Caki2 (cell line): ENCODE results near the gene RNF167. TPM values are rescaled to one million over a fixed set of nuclear protein-coding genes. Genes with fewer than 3 reads are reported as not detected.

ENCODE experiments used
- DNase-seq: peaks from one replicate; pipeline ENCODE4 v3.0.0-alpha.2; 2015; ENCODE audit warnings: low read depth
- in situ Hi-C: cut with HindIII; loops from 2 replicates; pipeline ENCODE4 v1.10.0; 2016; ENCODE audit warnings: low sequenced_read_pairs, low pct_unique_long_range_greater_than_20kb, mixed read lengths
- total RNA-seq: library from RNA; depleted of rRNA; stranded (reverse); fragments of >200 nt; shearing (Covaris generic); gene quantifications from 2 replicates; pipeline ENCODE4 v1.2.3, GENCODE V29; 2014; ENCODE audit warnings: low replicate concordance

RNF167 gene
- total RNA-seq, 1 experiment from 2014 or later: 57.1 TPM

DNA sequence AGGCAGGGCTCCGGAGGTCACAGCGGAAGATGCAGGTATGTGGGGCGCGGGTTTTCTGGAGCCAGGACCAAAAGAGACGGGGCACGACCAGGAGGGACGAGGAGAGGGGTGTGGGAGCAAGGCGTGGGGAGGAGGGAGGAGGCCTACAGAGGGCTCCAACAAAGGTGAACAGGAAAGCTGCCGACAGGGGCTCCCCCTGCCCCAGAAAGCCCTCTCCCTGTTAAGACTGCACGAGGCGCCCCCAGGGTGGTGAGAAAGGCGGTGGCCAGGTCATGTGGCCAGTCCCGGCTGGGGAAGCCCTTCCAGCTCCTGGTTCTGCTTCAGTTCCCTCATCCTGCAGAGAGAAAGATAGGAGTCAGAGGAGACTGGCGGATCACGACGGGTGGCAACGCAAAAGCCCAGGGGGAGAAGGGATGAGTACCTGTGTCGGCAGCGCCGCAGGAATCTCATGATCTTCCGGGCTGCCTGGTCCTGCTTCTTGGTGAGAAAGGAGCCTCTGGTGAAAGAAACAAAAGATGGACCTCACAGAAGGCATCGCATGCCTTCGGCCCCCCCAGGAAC, 28.5 kb downstream of the RNF167 start:
- peak; percentile 77 for DNase-seq
- in situ Hi-C loops: no loop called here

DNA sequence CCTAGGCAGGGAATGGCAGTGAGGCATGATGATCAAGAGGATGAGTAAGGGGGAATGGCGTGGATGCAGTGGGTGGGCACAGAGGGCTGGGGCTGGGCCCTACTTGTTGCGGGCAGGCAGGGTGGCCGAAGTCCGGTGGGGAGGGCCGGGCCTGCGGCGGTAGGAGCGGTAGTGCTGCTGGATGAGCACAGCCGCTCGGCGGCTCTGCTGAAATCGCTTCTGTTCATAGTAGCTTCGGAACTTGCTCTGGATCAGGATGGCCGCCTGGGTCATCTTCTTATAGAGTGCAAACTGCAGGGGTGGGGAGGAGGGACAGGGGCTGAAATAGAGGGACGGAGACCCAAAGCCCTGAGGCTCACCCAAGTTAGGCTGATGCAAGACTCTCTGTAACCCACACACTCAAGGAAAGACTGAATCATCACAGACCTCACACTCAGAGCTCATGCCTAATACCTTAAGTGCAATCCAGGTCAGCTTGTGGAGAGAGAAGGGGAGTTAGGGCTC, 29.0 kb downstream of the RNF167 start:
- in situ Hi-C loops: no loop called here
- peak; percentile 72 for DNase-seq

DNA sequence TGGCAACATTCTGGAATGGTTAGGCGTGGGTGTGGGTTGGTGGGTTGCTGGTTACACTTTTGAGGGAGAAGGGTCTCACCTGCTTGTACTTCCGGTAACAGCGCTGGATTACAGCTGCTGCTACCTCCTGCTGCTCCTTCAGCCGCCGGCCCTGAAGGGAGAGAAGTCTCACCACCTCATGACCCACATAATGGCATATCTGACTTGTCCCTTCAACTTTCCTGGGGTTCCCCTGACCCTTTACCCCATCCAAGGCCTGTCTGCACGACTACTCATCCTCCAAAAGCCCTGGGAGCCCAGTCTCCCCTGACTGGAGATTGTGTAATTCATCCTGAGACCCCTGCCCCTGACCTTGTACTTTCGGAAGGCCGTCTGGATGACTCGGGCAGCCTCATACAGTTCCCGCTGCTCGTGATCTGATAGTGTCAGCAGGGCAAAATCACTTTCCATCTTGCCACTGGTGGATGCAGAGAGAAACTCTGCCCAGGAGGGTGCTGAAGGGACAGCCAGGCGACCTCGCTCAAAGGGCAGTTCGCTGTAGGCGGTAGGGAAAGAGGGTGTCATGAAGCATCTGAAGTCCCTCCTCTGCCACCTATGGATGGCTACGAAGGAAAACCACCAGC, 29.6 kb downstream of the RNF167 start:
- in situ Hi-C loops: no loop called here

DNA sequence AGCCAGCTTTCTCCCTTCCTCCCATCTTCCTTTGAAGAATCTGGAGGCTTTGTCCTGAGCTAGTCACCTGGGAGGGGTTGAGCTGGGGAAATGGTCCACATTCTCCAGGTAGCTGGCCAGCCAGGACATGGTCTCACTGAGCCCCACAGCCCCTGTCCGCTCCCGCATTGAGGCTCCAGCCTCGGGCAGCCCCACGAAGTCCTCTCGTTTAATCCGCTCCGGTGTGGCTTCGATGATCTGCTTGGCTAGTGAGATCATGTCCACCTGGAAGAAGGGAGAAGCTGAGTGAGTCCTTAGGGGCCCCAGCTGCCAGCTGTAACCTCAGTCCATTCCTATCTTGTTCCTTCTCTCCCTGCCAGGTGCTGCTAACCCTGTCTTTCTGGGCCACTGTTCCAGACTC, 30.2 kb downstream of the RNF167 start:
- in situ Hi-C loops: no loop called here
- DNase-seq: no peak

More for the DNA sequence above, 29.6 kb downstream of the RNF167 start:
- no peak for DNase-seq

- in situ Hi-C loops: no loop called here
- DNase-seq: no peak
Measured at GRCh38 chr17:4971826-4972225, 31.8 kb downstream of the RNF167 start.

- in situ Hi-C loops: no loop called here
- DNase-seq: no peak
Measured at GRCh38 chr17:4972322-4972721, 32.3 kb downstream of the RNF167 start.

DNA sequence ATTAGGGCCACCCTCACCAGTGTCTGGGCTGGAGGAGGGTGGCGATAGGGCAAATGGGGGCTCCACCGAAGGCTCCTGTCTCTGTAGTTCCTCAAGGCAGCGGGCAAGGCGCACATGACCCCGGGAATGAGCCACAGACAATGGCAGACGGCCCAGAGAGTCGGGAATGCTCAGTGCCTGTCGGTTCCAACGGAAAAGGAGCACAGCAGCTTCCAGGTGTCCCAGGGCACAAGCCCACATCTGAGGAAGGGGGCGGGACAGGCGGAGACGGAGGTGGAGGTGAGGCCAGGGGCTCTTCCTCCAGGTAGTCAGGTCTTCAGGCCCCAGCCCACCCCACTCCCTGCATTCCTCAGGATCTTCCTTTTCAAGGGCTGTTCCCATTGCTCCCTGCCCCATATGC, 32.7 kb downstream of the RNF167 start:
- in situ Hi-C loops: no loop called here
- DNase-seq: no peak

- in situ Hi-C loops: no loop called here
Measured at GRCh38 chr17:4973256-4974114, 33.4 kb downstream of the RNF167 start.

GRCh38 chr17:4974115-4974670, 34.1 kb downstream of the RNF167 start:
- in situ Hi-C loops: no loop called here
- DNase-seq: no peak

More at GRCh38 chr17:4973256-4974114, 33.4 kb downstream of the RNF167 start:
- DNase-seq: no peak

DNA sequence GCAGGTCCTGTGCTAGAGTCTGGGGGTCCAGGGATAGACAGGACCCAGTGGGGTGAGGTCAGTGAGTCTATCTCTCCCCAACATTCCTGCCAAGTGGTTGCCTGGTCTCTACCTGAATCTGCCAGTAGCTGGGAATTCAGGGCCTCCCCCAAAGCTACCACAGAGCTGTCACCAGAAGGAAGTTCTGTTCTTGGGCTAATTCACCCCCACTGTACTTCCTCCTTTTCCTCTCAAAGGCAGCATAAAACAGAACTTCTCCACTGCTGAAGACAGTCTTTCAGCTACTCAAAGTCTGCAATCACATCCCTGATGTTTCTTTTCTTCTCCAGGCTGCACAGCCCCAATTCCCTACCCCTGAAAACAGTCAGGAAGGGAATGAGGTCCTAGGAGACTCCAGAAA, 38.7 kb downstream of the RNF167 start:
- no peak for DNase-seq
- in situ Hi-C loops: no loop called here

GRCh38 chr17:4980644-4981216, 40.7 kb downstream of the RNF167 start:
- no peak for DNase-seq
- in situ Hi-C loops: no loop called here

GRCh38 chr17:4982305-4982704, 42.2 kb downstream of the RNF167 start:
- in situ Hi-C loops: no loop called here

DNA sequence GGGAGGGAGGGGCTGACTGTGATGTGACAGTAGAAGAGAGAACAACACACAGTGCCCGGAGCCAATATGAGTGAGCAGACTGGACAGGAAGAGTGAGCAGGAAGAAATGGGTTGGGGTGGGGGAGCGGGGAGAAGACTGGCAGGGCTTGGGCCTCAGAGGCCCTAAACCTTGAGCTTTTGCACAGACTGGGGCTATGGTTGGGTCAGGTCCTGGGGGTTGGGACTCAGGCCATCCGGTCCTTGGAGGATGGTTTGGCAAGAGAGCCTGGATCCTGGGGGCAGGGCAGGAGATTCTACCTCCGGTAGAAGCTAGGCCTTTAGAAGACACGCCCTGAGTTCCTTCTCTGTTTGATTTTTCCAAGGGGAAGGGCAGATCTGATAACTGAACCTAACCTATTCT, 46.3 kb downstream of the RNF167 start:
- in situ Hi-C loops: no loop called here
- DNase-seq: no peak

More at GRCh38 chr17:4982305-4982704, 42.2 kb downstream of the RNF167 start:
- DNase-seq: no peak

GRCh38 chr17:4986951-4987766, 47.1 kb downstream of the RNF167 start, which contains the start of gene CAMTA2:
TSS of gene CAMTA2 (minus strand) at chr17:4987675. CDS start at chr17:4986222, 1,453 bp downstream.
- in situ Hi-C loops: no loop called here
- peak; percentile 56 for DNase-seq

DNA sequence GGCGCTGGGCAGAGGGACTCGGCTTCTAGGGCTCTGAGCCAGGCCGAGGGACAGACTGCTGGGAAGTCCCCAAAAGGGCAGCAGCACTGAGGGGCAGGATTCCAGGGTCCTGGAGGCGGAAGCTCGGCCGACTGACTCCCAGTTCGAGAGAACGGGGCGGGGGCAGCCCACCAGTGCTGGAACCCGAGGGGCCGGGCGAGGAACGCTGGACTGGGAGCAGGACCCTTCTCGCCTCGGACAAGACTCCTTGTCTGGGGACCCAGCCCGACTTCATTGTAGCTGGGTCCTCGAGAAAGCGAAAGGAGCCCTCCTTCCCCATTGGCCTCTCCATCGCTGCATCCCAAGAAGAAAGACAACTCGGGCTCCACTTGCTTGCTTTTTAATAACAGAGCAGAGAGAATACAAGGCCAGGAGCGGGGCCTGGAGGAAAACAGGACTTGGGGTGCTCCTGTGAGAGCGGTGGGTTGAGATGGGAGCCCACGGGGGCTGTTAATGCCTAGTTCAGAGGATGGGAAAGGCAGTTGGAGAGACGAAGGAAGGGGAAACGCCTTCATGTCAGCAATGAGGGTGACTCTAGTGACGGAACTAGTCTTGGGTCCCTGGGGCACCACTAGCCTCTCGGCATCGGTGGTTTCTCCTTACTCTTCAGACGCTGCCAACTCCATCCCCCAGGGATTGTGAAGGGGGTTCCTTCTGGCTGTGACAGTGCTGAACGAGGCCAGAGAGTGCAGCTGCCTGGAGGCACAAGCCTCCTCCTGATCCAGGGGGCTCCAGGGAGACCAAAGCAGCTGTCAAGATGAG, 47.9 kb downstream of the RNF167 start:
- in situ Hi-C loops: no loop called here
- DNase-seq: no peak

- no peak for DNase-seq
Measured at GRCh38 chr17:4994081-4994595, 54.1 kb downstream of the RNF167 start.

More at GRCh38 chr17:4994081-4994595, 54.1 kb downstream of the RNF167 start:
- in situ Hi-C loops: no loop called here
